HG03159 (cell line): ENCODE results near the gene LRP10.
"Not testable (repeated sequence)": the region's sequence is repeated elsewhere in the genome, so short reads cannot be mapped to it uniquely, and the experiment has no call there.

ENCODE experiments used
- ATAC-seq: cut with Tn5 transposase; IDR thresholded peaks from one replicate; pipeline ENCODE4 v1.9.1; 2021; ENCODE audit warnings: mild to moderate bottlenecking, moderate library complexity; ENCODE audit not compliant: unreplicated experiment

The LRP10 gene

GRCh38 chr14:22842211-22843122, 29.1 kb upstream of the LRP10 start:
- ATAC-seq, result no peak

GRCh38 chr14:22843123-22843925, 28.2 kb upstream of the LRP10 start:
- ATAC-seq, result no peak

GRCh38 chr14:22844221-22845102, 27.1 kb upstream of the LRP10 start:
- ATAC-seq, result no peak

- ATAC-seq, result no peak
These were observed 26.5 kb upstream of the LRP10 start for GRCh38 chr14:22845103-22845394.

GRCh38 chr14:22845821-22846625, 25.5 kb upstream of the LRP10 start:
- no peak for ATAC-seq

GRCh38 chr14:22846811-22847307, 24.7 kb upstream of the LRP10 start:
- no peak for ATAC-seq

GRCh38 chr14:22847661-22848341, 23.7 kb upstream of the LRP10 start:
- ATAC-seq, result no peak

GRCh38 chr14:22848351-22849164, 23.0 kb upstream of the LRP10 start:
- no peak for ATAC-seq

- ATAC-seq, result no peak
These were observed 22.2 kb upstream of the LRP10 start for GRCh38 chr14:22849212-22849819.

- no peak for ATAC-seq
These were observed 20.4 kb upstream of the LRP10 start for GRCh38 chr14:22850944-22851764.

GRCh38 chr14:22852178-22852577, 19.4 kb upstream of the LRP10 start:
- ATAC-seq, result not testable (repeated sequence)

- no peak for ATAC-seq
These were observed 19.0 kb upstream of the LRP10 start for GRCh38 chr14:22852599-22852939.

GRCh38 chr14:22852940-22853767, 18.4 kb upstream of the LRP10 start:
- peak; percentile 53 for ATAC-seq

- ATAC-seq, result not testable (repeated sequence)
These were observed 17.2 kb upstream of the LRP10 start for GRCh38 chr14:22854296-22854695.

- ATAC-seq, result no peak
These were observed 16.4 kb upstream of the LRP10 start for GRCh38 chr14:22854963-22855724.

GRCh38 chr14:22856428-22856827, 15.1 kb upstream of the LRP10 start:
- ATAC-seq, result no peak
